HepG2 (cell line): Measurements from ENCODE around the gene TRDMT1. TPM values are rescaled to one million over a fixed set of nuclear protein-coding genes. Genes with fewer than 3 reads are reported as not detected.
A peak's percentile ranks its signal among the peaks of the same experiment; 100 is the strongest.

Experiments used
- ATAC-seq: fragments of 200-7000 bp; cut with Tn5 transposase; 3 replicates; pipeline ENCODE4 v1.9.1; 2020; ENCODE audit warnings: mild to moderate bottlenecking, moderate library complexity
- Bru-seq: library from RNA; stranded (reverse); fragments of 400-500 nt; gene quantifications from one replicate; lab custom pipeline; 2021; lab: Mats Ljungman, UMichigan
- BruChase-seq, 2 experiments: library from RNA; stranded (reverse); fragments of 400-500 nt; gene quantifications; one replicate each; lab custom pipeline; 2021; lab: Mats Ljungman, UMichigan
- BruUV-seq: library from RNA; stranded (reverse); fragments of 400-500 nt; replicated peaks from 2 replicates; lab custom pipeline; 2021; lab: Mats Ljungman, UMichigan
- CTCF ChIA-PET: fragments of 300-600 bp; formaldehyde crosslinking; extraction: SDS; loops from one replicate; lab custom pipeline; 2021; ENCODE audit warnings: low total read pairs, inconsistent platforms, low intra/inter-chr PET ratio; lab: Yijun Ruan, JAX
- POLR2A ChIA-PET: fragments of 350-600 bp; sonication (Branson Sonifier 250); formaldehyde crosslinking; loops from one replicate; lab custom pipeline; 2020; ENCODE audit warnings: antibody characterized with exemption, inconsistent platforms; lab: Yijun Ruan, JAX
- DNase-seq: peaks from one replicate; pipeline ENCODE4 v3.0.0-alpha.2; 2015; ENCODE audit warnings: low spot score
- FAIRE-seq: peaks from 3 replicates; lab custom pipeline; 2011; peaks lifted over from hg19 to GRCh38; lab: Jason Lieb, UNC
- H2AFZ ChIP-seq: one replicate; pipeline ENCODE4 v1.6.1; 2011; ENCODE audit warnings: low read length, inconsistent platforms
- H3K27ac ChIP-seq: fragments of 300-600 bp; 3 replicates; pipeline ENCODE4 v1.8.0; 2011; ENCODE audit warnings: mixed run types, mild to moderate bottlenecking, mixed read lengths, low read length, inconsistent platforms; ENCODE audit not compliant: insufficient read depth; ENCODE audit errors: extremely low read length
- H3K27me3 ChIP-seq, 2 experiments: fragments of 200-600 bp in 1 of 2; 2 replicates in 1 of 2; 3 replicates in 1 of 2; pipeline versions ENCODE4 v1.6.0 to v1.8.0; 2011; ENCODE audit warnings: low read length in 2 of 2, mild to moderate bottlenecking in 2 of 2, moderate library complexity in 2 of 2, inconsistent platforms in 1 of 2; ENCODE audit not compliant: insufficient read depth in 2 of 2, control insufficient read depth in 1 of 2
- H3K36me3 ChIP-seq, 2 experiments: fragments of 200-600 bp in 1 of 2; replicated peaks in 1 of 2; 2 replicates in 1 of 2; 3 replicates in 1 of 2; pipeline versions ENCODE4 v1.5.1 to v1.8.0; 2011; ENCODE audit warnings: low read length in 2 of 2, inconsistent platforms in 1 of 2; ENCODE audit not compliant: insufficient read depth in 2 of 2, control insufficient read depth in 1 of 2
- H3K4me1 ChIP-seq: 2 replicates; pipeline ENCODE4 v1.5.1; 2012; ENCODE audit warnings: low read length, inconsistent platforms; ENCODE audit not compliant: insufficient read depth
- H3K4me2 ChIP-seq: 2 replicates; pipeline ENCODE4 v1.6.0; 2011; ENCODE audit warnings: low read depth, low read length, inconsistent platforms
- H3K4me3 ChIP-seq, 3 experiments: fragments of 200-600 bp in 1 of 3; sonication (generic), shearing (Covaris generic) in 1 of 3; replicated peaks in 1 of 3; 2 replicates each; pipeline ENCODE4 v1.5.1; 2011 to 2016; ENCODE audit warnings: low read length in 3 of 3, inconsistent platforms in 2 of 3, low read depth in 2 of 3, mild to moderate bottlenecking in 2 of 3, control low read depth in 1 of 3, mixed read lengths in 1 of 3; ENCODE audit not compliant: insufficient read depth in 1 of 3
- H3K79me2 ChIP-seq: one replicate; pipeline ENCODE4 v1.6.1; 2011; ENCODE audit warnings: low read length, inconsistent platforms; ENCODE audit not compliant: insufficient read depth
- H3K9ac ChIP-seq: 2 replicates; pipeline ENCODE4 v1.6.0; 2011; ENCODE audit warnings: mild to moderate bottlenecking, low read depth, low read length, inconsistent platforms; ENCODE audit not compliant: insufficient read depth
- H3K9me3 ChIP-seq: 2 replicates; pipeline ENCODE4 v1.5.1; 2012; ENCODE audit warnings: mild to moderate bottlenecking, low read length
- H4K20me1 ChIP-seq: 2 replicates; pipeline ENCODE4 v1.6.0; 2011; ENCODE audit warnings: inconsistent platforms, mild to moderate bottlenecking, low read length, moderate library complexity; ENCODE audit not compliant: insufficient read depth
- CTCF ChIP-seq: sonication (generic); formaldehyde crosslinking; IDR thresholded peaks from 2 replicates; pipeline ENCODE4 v1.5.0; 2020; ENCODE audit warnings: mild to moderate bottlenecking, missing genetic modification reagents, moderate library complexity
- FOXA3 ChIP-seq: IDR thresholded peaks from 2 replicates; pipeline ENCODE4 v1.6.1; 2016; ENCODE audit warnings: missing genetic modification reagents, missing compliant biosample characterization
- RCOR2 ChIP-seq: IDR thresholded peaks from 2 replicates; pipeline ENCODE4 v1.6.1; 2016; ENCODE audit warnings: missing biosample characterization, missing genetic modification reagents
- RXRA ChIP-seq: sonication (generic); formaldehyde crosslinking; IDR thresholded peaks from 2 replicates; pipeline ENCODE4 v1.5.1; 2020; ENCODE audit warnings: missing genetic modification reagents
- RXRB ChIP-seq: IDR thresholded peaks from 2 replicates; pipeline ENCODE4 v1.6.1; 2016; ENCODE audit warnings: borderline replicate concordance, missing genetic modification reagents, missing compliant biosample characterization
- ZNF124 ChIP-seq: sonication (generic); formaldehyde crosslinking; IDR thresholded peaks from 2 replicates; pipeline ENCODE4 v1.4.0; 2020; ENCODE audit warnings: missing genetic modification reagents
- ZNF143 ChIP-seq: sonication (generic); formaldehyde crosslinking; IDR thresholded peaks from 2 replicates; pipeline ENCODE4 v1.4.0; 2020; ENCODE audit warnings: missing genetic modification reagents
- ZNF225 ChIP-seq: sonication (generic); formaldehyde crosslinking; IDR thresholded peaks from 2 replicates; pipeline ENCODE4 v1.4.0; 2020; ENCODE audit warnings: mild to moderate bottlenecking, missing genetic modification reagents
- ZNF503 ChIP-seq: sonication (generic); formaldehyde crosslinking; IDR thresholded peaks from 2 replicates; pipeline ENCODE4 v1.4.0; 2020; ENCODE audit warnings: missing genetic modification reagents
- ZZZ3 ChIP-seq: sonication (generic); formaldehyde crosslinking; IDR thresholded peaks from 2 replicates; pipeline ENCODE4 v1.4.0; 2020; ENCODE audit warnings: missing genetic modification reagents, mild to moderate bottlenecking, borderline replicate concordance
- WGBS: methylation state at CpG from one replicate; pipeline ENCODE4 v1.1.6; 2017; ENCODE audit warnings: low lambda C conversion rate; 5-methylcytosine and 5-hydroxymethylcytosine counted together
- in situ Hi-C: cut with HindIII; loops from 2 replicates; pipeline ENCODE4 v1.10.0; 2017; ENCODE audit warnings: low pct_unique_long_range_greater_than_20kb; ENCODE audit not compliant: extremely low pct_ligation_motif_present
- intact Hi-C: fragments of 100-400 bp; cut with micrococcal nuclease; formaldehyde crosslinking; loops from one replicate; pipeline ENCODE4 v1.10.0; 2022; ENCODE audit not compliant: unreplicated experiment
- long read RNA-seq, 2 experiments: library from RNA in 1 of 2; library from polyadenylated mRNA in 1 of 2; stranded (forward) in 1 of 2; unstranded in 1 of 2; transcript quantifications; one replicate each; pipeline ENCODE4 v2.0.0, GENCODE V29; 2019 to 2022
- polyA minus RNA-seq, 3 experiments: library from RNA; depleted of rRNA, polyadenylated mRNA; stranded (reverse); fragments of >200 nt; gene quantifications; 2 replicates each; pipeline ENCODE4 v1.2.3, GENCODE V29; 2011; ENCODE audit warnings: low replicate concordance in 1 of 3
- polyA plus RNA-seq, 8 experiments: library from polyadenylated mRNA; depleted of rRNA in 3 of 8; stranded (reverse) in 7 of 8; unstranded in 1 of 8; fragments of >200 nt; fragmentation: Illumina TruSeq in 4 of 8; extraction: Trizol in 4 of 8; gene quantifications; 2 replicates each; pipeline versions ENCODE4 v1.2.1 to v1.2.3, GENCODE V29; 2011 to 2016; ENCODE audit warnings: low read depth in 4 of 8, missing spikeins in 1 of 8, mixed read lengths in 1 of 8; ENCODE audit not compliant: insufficient read depth in 1 of 8
- total RNA-seq, 5 experiments: library from RNA; depleted of rRNA; stranded (reverse); fragments of >200 nt; fragmentation: Illumina TruSeq; extraction: Trizol; gene quantifications; 2 replicates each; pipeline ENCODE4 v1.2.3, GENCODE V29; 2016; ENCODE audit warnings: low read depth in 1 of 5

The TRDMT1 gene
- total RNA-seq (2016; rRNA removed; fragmentation: Illumina TruSeq; extraction: Trizol) (3.0 and 6.1 TPM in 2 replicates), polyA plus RNA-seq (2011; rRNA removed) (1.3 and 2.0 TPM in 2 replicates), polyA minus RNA-seq (2011; rRNA and poly(A)+ RNA removed; ENCODE audit: low replicate concordance) (1.6 and 2.9 TPM in 2 replicates), Bru-seq, nascent RNA (percentile 43 among the genes with signal in this experiment), BruChase-seq, experiment 1, labeled RNA remaining after a 6-hour chase (percentile 38 among the genes with signal in this experiment), BruChase-seq, experiment 2, labeled RNA remaining after a 2-hour chase (percentile 44 among the genes with signal in this experiment)
- 4.0 and 4.8 TPM in 2 replicates for total RNA-seq (2016; cell fraction: cytosol; rRNA removed; fragmentation: Illumina TruSeq; extraction: Trizol; ENCODE audit: low read depth)
- 2.6 and 3.6 TPM in 2 replicates for total RNA-seq (2016; cell fraction: insoluble cytoplasmic fraction; rRNA removed; fragmentation: Illumina TruSeq; extraction: Trizol)
- 1.7 and 2.1 TPM in 2 replicates for total RNA-seq (2016; cell fraction: membrane; rRNA removed; fragmentation: Illumina TruSeq; extraction: Trizol)
- 3.6 and 5.3 TPM in 2 replicates for total RNA-seq (2016; cell fraction: nucleus; rRNA removed; fragmentation: Illumina TruSeq; extraction: Trizol)
- 0.54 and 6.3 TPM in 2 replicates for polyA plus RNA-seq (2011; cell fraction: cytosol; rRNA removed)
- 1.00 and 1.2 TPM in 2 replicates for polyA plus RNA-seq (2011; cell fraction: nucleus; rRNA removed)
- 0.95 and 1.5 TPM in 2 replicates for polyA plus RNA-seq (2012)
- polyA plus RNA-seq (2016; cell fraction: cytosol; fragmentation: Illumina TruSeq; extraction: Trizol; ENCODE audit: low read depth): 0.96 and 1.3 TPM in 2 replicates
- 5.6 and 6.4 TPM in 2 replicates for polyA plus RNA-seq (2016; cell fraction: insoluble cytoplasmic fraction; fragmentation: Illumina TruSeq; extraction: Trizol; ENCODE audit: low read depth)
- polyA plus RNA-seq (2016; cell fraction: membrane; fragmentation: Illumina TruSeq; extraction: Trizol; ENCODE audit: low read depth): 0.78 and 1.4 TPM in 2 replicates
- polyA plus RNA-seq (2016; cell fraction: nucleus; fragmentation: Illumina TruSeq; extraction: Trizol; ENCODE audit: insufficient read depth, low read depth): 3.1 and 4.0 TPM in 2 replicates
- polyA minus RNA-seq (2011; cell fraction: cytosol; rRNA and poly(A)+ RNA removed): 1.6 and 2.6 TPM in 2 replicates
- 8.4 and 10.6 TPM in 2 replicates for polyA minus RNA-seq (2011; cell fraction: nucleus; rRNA and poly(A)+ RNA removed)
- long read RNA-seq, experiment 1, partial matches to known transcripts: 1 of 4 reads
- long read RNA-seq, experiment 1, other reads (novel, unspliced or antisense): 2 of 4 reads
- long read RNA-seq, experiment 2, partial matches to known transcripts: 1 of 7 reads
- long read RNA-seq, experiment 2, other reads (novel, unspliced or antisense): 6 of 7 reads

- Histone ChIP-seq H4K20me1 (no peaks in the 10 kb centered on the region), H3K9me3 (no peaks in the 10 kb centered on the region), H2AFZ (peak within 1 kb of the TSS; percentile 98), H3K27me3 (no peaks in the 10 kb centered on the region; a peak in 1 of 5 replicates), H3K27ac (peak within 1 kb of the TSS; percentile 66), H3K36me3 (no peaks in the 10 kb centered on the region), H3K4me1 (peaks cover 32% of the 10 kb centered on the region), H3K4me3 (peak within 1 kb of the TSS; percentile 78 to 81 (median 81)), H3K4me2 (peak within 1 kb of the TSS; percentile 83), H3K9ac (peak within 1 kb of the TSS; percentile 75), H3K79me2 (no peaks in the 10 kb centered on the region)
- peak; percentile 99 for ATAC-seq
- FAIRE-seq: peak; percentile 57
- in situ Hi-C loops (no loop called here), intact Hi-C loops (loop anchor here (1.0 kb wide), 1 partner anchor 30 kb away; no protein-coding TSS in a partner anchor)
- DNase-seq: peak; percentile 67
- POLR2A ChIA-PET: interaction anchor here (1.7 kb wide), 1 partner anchor 384 kb away, joined by 8 read pairs; the partner anchor contains the start of gene RSU1
- BruUV-seq: no TSS peak
- WGBS: under 1% methylated on average over 21 of the region's 60 CpGs
- CTCF ChIA-PET: no interaction called here
- TF ChIP-seq RXRA (CRISPR knock-in tag) (peak; percentile 57; the same call in 1 of the 2 replicates), RXRB (CRISPR knock-in tag) (peak; percentile 75), ZZZ3 (CRISPR knock-in tag) (peak; percentile 78; the same call in 1 of the 2 replicates), ZNF143 (CRISPR knock-in tag) (0 out of 2 replicates have a peak, but pooled peaks have one; percentile 27), FOXA3 (CRISPR knock-in tag) (peak; percentile 66; the same call in 1 of the 2 replicates), RCOR2 (CRISPR knock-in tag) (no peak), ZNF124 (CRISPR knock-in tag) (no peak), ZNF503 (CRISPR knock-in tag) (no peak), ZNF225 (CRISPR knock-in tag) (peak; percentile 89), CTCF (CRISPR knock-in tag) (peak; percentile 15; the same call in 1 of the 2 replicates)
Observed at GRCh38 chr10:17200912-17201793, at the start of gene TRDMT1. Gene TRDMT1, minus strand, starts transcription at chr10:17201672. Its CDS starts 38 bp downstream, at chr10:17201634.
